Keratinocyte (primary cell): ENCODE results near the gene TMEM132C. TPM values are rescaled to one million over a fixed set of nuclear protein-coding genes. Genes with fewer than 3 reads are reported as not detected.

Experiments used
- DNase-seq: peaks from one replicate; pipeline ENCODE4 v3.0.0-alpha.2; 2011; ENCODE audit warnings: low read depth, missing footprints, low spot score
- FAIRE-seq: peaks from 2 replicates; lab custom pipeline; 2011; peaks lifted over from hg19 to GRCh38; lab: Jason Lieb, UNC
- H2AFZ ChIP-seq: 2 replicates; pipeline ENCODE4 v1.6.0; 2012; ENCODE audit warnings: low read length, control low read depth, inconsistent platforms; ENCODE audit not compliant: control insufficient read depth
- H3K27ac ChIP-seq: 2 replicates; pipeline ENCODE4 v1.5.1; 2011; ENCODE audit warnings: low read length; ENCODE audit not compliant: control insufficient read depth, insufficient read depth
- H3K27me3 ChIP-seq: 3 replicates; pipeline ENCODE4 v1.6.0; 2011; ENCODE audit warnings: low read length; ENCODE audit not compliant: control insufficient read depth, insufficient read depth; ENCODE audit errors: extremely low read depth
- H3K36me3 ChIP-seq, 2 experiments: 2 replicates in 1 of 2; 3 replicates in 1 of 2; pipeline ENCODE4 v1.5.1; 2011; ENCODE audit warnings: low read length in 2 of 2, mild to moderate bottlenecking in 1 of 2; ENCODE audit not compliant: control insufficient read depth in 2 of 2, insufficient read depth in 2 of 2; ENCODE audit errors: extremely low read depth in 1 of 2
- H3K4me1 ChIP-seq: 3 replicates; pipeline ENCODE4 v1.5.1; 2011; ENCODE audit warnings: low read length; ENCODE audit not compliant: control insufficient read depth, insufficient read depth; ENCODE audit errors: extremely low read depth
- H3K4me2 ChIP-seq: 3 replicates; pipeline ENCODE4 v1.6.0; 2011; ENCODE audit warnings: low read depth, low read length; ENCODE audit not compliant: control insufficient read depth, insufficient read depth; ENCODE audit errors: extremely low read depth
- H3K4me3 ChIP-seq, 3 experiments: fragments of 200-600 bp in 1 of 3; sonication (generic) in 1 of 3; 2 replicates in 2 of 3; 3 replicates in 1 of 3; pipeline ENCODE4 v1.5.1; 2011 to 2016; ENCODE audit warnings: low read length in 3 of 3, mild to moderate bottlenecking in 3 of 3, control low read depth in 2 of 3, inconsistent platforms in 1 of 3, low read depth in 1 of 3, mixed read lengths in 1 of 3, mixed run types in 1 of 3, moderate library complexity in 1 of 3; ENCODE audit not compliant: control insufficient read depth in 2 of 3, insufficient read depth in 2 of 3; ENCODE audit errors: extremely low read depth in 1 of 3
- H3K79me2 ChIP-seq: 2 replicates; pipeline ENCODE4 v1.6.0; 2012; ENCODE audit warnings: low read length; ENCODE audit not compliant: control insufficient read depth, insufficient read depth
- H3K9ac ChIP-seq: 3 replicates; pipeline ENCODE4 v1.6.0; 2011; ENCODE audit warnings: low read length; ENCODE audit not compliant: control insufficient read depth, insufficient read depth; ENCODE audit errors: extremely low read depth
- H3K9me1 ChIP-seq: 3 replicates; pipeline ENCODE4 v1.6.0; 2011; ENCODE audit warnings: low read length; ENCODE audit not compliant: control insufficient read depth, insufficient read depth; ENCODE audit errors: extremely low read depth
- H3K9me3 ChIP-seq: 2 replicates; pipeline ENCODE4 v1.5.1; 2012; ENCODE audit warnings: low read depth, low read length; ENCODE audit not compliant: control insufficient read depth
- H4K20me1 ChIP-seq: 3 replicates; pipeline ENCODE4 v1.6.0; 2011; ENCODE audit warnings: low read length; ENCODE audit not compliant: control insufficient read depth, insufficient read depth; ENCODE audit errors: extremely low read depth
- EZH2 ChIP-seq: IDR thresholded peaks from one replicate; pipeline ENCODE4 v1.6.1; 2012; ENCODE audit warnings: inconsistent platforms, mild to moderate bottlenecking, low read length, moderate library complexity
- dilution Hi-C: fragments of 300-500 bp; cut with MboI; formaldehyde crosslinking; loops from one replicate; pipeline ENCODE4 v1.7.0; 2020; ENCODE audit warnings: low sequenced_read_pairs; ENCODE audit not compliant: extremely low pct_ligation_motif_present
- polyA plus RNA-seq, 5 experiments: library from polyadenylated mRNA; depleted of rRNA in 3 of 5; stranded (reverse) in 3 of 5; stranded (forward) in 1 of 5; unstranded in 1 of 5; fragments of >200 nt; gene quantifications; 1 replicate in 1 of 5; 2 replicates in 3 of 5; 3 replicates in 1 of 5; pipeline versions ENCODE4 v1.2.1 to v1.2.3, GENCODE V29; 2011 to 2012; ENCODE audit warnings: missing spikeins in 2 of 5, low read depth in 1 of 5, low replicate concordance in 1 of 5
- TF ChIP-seq, protein P1 (sequence below), 3 experiments: IDR thresholded peaks in 1 of 3; conservative IDR thresholded peaks in 1 of 3; optimal IDR thresholded peaks in 1 of 3; 2 replicates in 2 of 3; 3 replicates in 1 of 3; pipeline versions ENCODE3 to v1.5.1; 2011; ENCODE audit warnings: low read length in 3 of 3, mild to moderate bottlenecking in 3 of 3, moderate library complexity in 2 of 3, control low read depth in 1 of 3, inconsistent platforms in 1 of 3; ENCODE audit not compliant: insufficient read depth in 2 of 3; ENCODE audit errors: extremely low read depth in 1 of 3

TMEM132C gene
- polyA plus RNA-seq, 1 donor (not counting 4 experiments of a cell fraction or from before 2014, with no cell fraction given) = not detected

GRCh38 chr12:128290938-128291337, 24.0 kb downstream of the TMEM132C start:
- Histone ChIP-seq H3K4me3 (no peak overlapping the region), H3K9me1 (no peaks in the 10 kb centered on the region), H2AFZ (no peak overlapping the region), H3K4me2 (no peak overlapping the region), H3K79me2 (no peaks in the 10 kb centered on the region), H3K4me1 (no peaks in the 10 kb centered on the region), H3K9ac (no peak overlapping the region), H4K20me1 (no peaks in the 10 kb centered on the region), H3K9me3 (peaks cover 4% of the 10 kb centered on the region), H3K27ac (no peak overlapping the region), H3K27me3 (no peaks in the 10 kb centered on the region), H3K36me3 (no peaks in the 10 kb centered on the region)
- FAIRE-seq (no peak), DNase-seq (no peak)
- dilution Hi-C loops = no loop called here
- TF ChIP-seq, protein P1, sequence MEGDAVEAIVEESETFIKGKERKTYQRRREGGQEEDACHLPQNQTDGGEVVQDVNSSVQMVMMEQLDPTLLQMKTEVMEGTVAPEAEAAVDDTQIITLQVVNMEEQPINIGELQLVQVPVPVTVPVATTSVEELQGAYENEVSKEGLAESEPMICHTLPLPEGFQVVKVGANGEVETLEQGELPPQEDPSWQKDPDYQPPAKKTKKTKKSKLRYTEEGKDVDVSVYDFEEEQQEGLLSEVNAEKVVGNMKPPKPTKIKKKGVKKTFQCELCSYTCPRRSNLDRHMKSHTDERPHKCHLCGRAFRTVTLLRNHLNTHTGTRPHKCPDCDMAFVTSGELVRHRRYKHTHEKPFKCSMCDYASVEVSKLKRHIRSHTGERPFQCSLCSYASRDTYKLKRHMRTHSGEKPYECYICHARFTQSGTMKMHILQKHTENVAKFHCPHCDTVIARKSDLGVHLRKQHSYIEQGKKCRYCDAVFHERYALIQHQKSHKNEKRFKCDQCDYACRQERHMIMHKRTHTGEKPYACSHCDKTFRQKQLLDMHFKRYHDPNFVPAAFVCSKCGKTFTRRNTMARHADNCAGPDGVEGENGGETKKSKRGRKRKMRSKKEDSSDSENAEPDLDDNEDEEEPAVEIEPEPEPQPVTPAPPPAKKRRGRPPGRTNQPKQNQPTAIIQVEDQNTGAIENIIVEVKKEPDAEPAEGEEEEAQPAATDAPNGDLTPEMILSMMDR (optimal IDR thresholded peaks at IDR 0.05 in 1 of 3, IDR thresholded peaks at IDR 0.05 in 1 of 3, conservative IDR thresholded peaks at IDR 0.05 in 1 of 3; ENCODE audit: extremely low read depth in 1 of 3, insufficient read depth in 2 of 3, low read length in 3 of 3) = no peak
- no peak for TF ChIP-seq EZH2

DNA sequence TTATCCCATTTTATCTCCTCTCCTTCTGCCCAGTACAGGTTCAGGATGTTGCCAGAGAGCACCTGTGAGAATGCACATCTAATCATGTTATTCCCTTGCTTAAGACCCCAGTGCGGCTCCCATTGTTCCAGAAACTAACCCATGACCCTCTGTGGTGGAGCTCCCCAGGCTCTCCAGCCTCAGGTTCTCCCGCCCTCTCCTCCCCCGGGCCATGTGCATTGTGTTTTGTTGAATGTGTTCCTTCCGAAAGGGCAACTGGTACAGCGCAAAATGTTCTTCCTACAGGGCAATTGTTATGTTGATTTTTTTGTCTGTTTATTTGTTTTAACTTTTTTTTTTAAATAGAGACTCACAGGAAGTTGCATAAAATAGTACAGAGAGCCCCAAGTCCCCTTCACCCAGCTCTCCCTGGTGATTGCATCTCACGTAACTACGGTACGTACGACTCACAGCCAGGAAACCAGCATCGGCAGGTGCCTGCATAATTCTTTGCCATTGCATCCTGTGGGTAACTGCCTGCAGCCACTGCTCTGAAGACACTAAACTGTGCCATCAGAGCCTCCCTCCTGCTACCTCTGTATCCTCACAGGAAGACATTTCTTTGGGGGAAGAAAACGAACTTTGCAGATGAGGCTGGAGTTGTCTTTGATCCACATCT, 31.2 kb downstream of the TMEM132C start:
- Histone ChIP-seq H4K20me1 (no peaks in the 10 kb centered on the region), H3K9me1 (no peaks in the 10 kb centered on the region), H3K27ac (no peak overlapping the region), H3K4me2 (no peak overlapping the region), H3K9ac (no peak overlapping the region), H3K4me3 (no peak overlapping the region), H2AFZ (no peak overlapping the region), H3K4me1 (no peaks in the 10 kb centered on the region), H3K36me3 (no peaks in the 10 kb centered on the region), H3K27me3 (no peaks in the 10 kb centered on the region), H3K9me3 (no peaks in the 10 kb centered on the region), H3K79me2 (no peaks in the 10 kb centered on the region)
- DNase-seq (no peak), FAIRE-seq (no peak)
- dilution Hi-C loops = no loop called here
- TF ChIP-seq, protein P1 (optimal IDR thresholded peaks at IDR 0.05 in 1 of 3, IDR thresholded peaks at IDR 0.05 in 1 of 3, conservative IDR thresholded peaks at IDR 0.05 in 1 of 3; ENCODE audit: extremely low read depth in 1 of 3, insufficient read depth in 2 of 3, low read length in 3 of 3) = no peak
- no peak for TF ChIP-seq EZH2
